SK-N-SH (cell line): Measurements from ENCODE around the gene LSR. TPM values are rescaled to one million over a fixed set of nuclear protein-coding genes. Genes with fewer than 3 reads are reported as not detected.
"Not testable (repeated sequence)": the region's sequence is repeated elsewhere in the genome, so short reads cannot be mapped to it uniquely, and the experiment has no call there.

ENCODE experiments used
- CTCF ChIA-PET: fragments of 300-600, 350-600 bp; formaldehyde crosslinking; extraction: SDS; loops from one replicate; lab custom pipeline; 2021; lab: Yijun Ruan, JAX
- POLR2A ChIA-PET: fragments of 350-600 bp; sonication (Branson Sonifier 250); formaldehyde crosslinking; extraction: SDS; loops from one replicate; lab custom pipeline; 2020; ENCODE audit warnings: antibody characterized with exemption, inconsistent platforms; lab: Yijun Ruan, JAX
- DNase-seq: peaks from one replicate; pipeline ENCODE4 v3.0.0; 2012
- H2AFZ ChIP-seq: fragments of 200-600 bp; sonication (generic); 2 replicates; pipeline ENCODE4 v1.8.1; 2016; ENCODE audit warnings: antibody characterized with exemption, mild to moderate bottlenecking, low read depth
- H3F3A ChIP-seq: fragments of 200-600 bp; sonication (generic); replicated peaks from 2 replicates; pipeline ENCODE3; 2016; ENCODE audit warnings: antibody characterized with exemption, mild to moderate bottlenecking; ENCODE audit not compliant: insufficient read depth
- H3K27ac ChIP-seq, 2 experiments: fragments of 200-500 bp in 1 of 2; fragments of 200-600 bp in 1 of 2; sonication (Bioruptor generic) in 1 of 2; sonication (generic), shearing (Covaris generic) in 1 of 2; 2 replicates each; pipeline versions ENCODE4 v1.5.1 to v1.6.1; 2014 to 2016; ENCODE audit warnings: low read depth in 2 of 2, inconsistent platforms in 1 of 2, low read length in 1 of 2, mild to moderate bottlenecking in 1 of 2, mixed read lengths in 1 of 2
- H3K27me3 ChIP-seq: fragments of 200-600 bp; sonication (generic), shearing (Covaris generic); 2 replicates; pipeline ENCODE4 v1.6.1; 2016; ENCODE audit warnings: mixed run types; ENCODE audit not compliant: insufficient read depth
- H3K36me3 ChIP-seq, 2 experiments: fragments of 200-500 bp in 1 of 2; fragments of 200-600 bp in 1 of 2; sonication (Bioruptor generic) in 1 of 2; sonication (generic) in 1 of 2; replicated peaks in 1 of 2; 2 replicates each; pipeline versions ENCODE3 to v1.5.1; 2014 to 2016; ENCODE audit warnings: low read length in 1 of 2, mild to moderate bottlenecking in 1 of 2; ENCODE audit not compliant: insufficient read depth in 2 of 2, control insufficient read depth in 1 of 2
- H3K4me1 ChIP-seq, 2 experiments: fragments of 200-500 bp in 1 of 2; fragments of 200-600 bp in 1 of 2; sonication (Bioruptor generic) in 1 of 2; sonication (generic), shearing (Covaris generic) in 1 of 2; 2 replicates each; pipeline versions ENCODE4 v1.5.1 to v1.6.1; 2014 to 2016; ENCODE audit warnings: low read depth in 1 of 2, low read length in 1 of 2, mixed run types in 1 of 2; ENCODE audit not compliant: insufficient read depth in 2 of 2, control insufficient read depth in 1 of 2
- H3K4me2 ChIP-seq: fragments of 200-600 bp; sonication (generic), shearing (Covaris generic); 2 replicates; pipeline ENCODE4 v1.6.1; 2017; ENCODE audit warnings: mixed run types
- H3K4me3 ChIP-seq, 2 experiments: fragments of 200-500 bp in 1 of 2; fragments of 200-600 bp in 1 of 2; sonication (Bioruptor generic) in 1 of 2; sonication (generic), shearing (Covaris generic) in 1 of 2; 2 replicates each; pipeline versions ENCODE4 v1.5.1 to v1.8.1; 2014 to 2016; ENCODE audit warnings: low read depth in 2 of 2, inconsistent platforms in 1 of 2, low read length in 1 of 2, mild to moderate bottlenecking in 1 of 2, mixed read lengths in 1 of 2, moderate library complexity in 1 of 2
- H3K79me2 ChIP-seq: fragments of 200-600 bp; sonication (generic); 2 replicates; pipeline ENCODE4 v1.8.1; 2017; ENCODE audit warnings: mild to moderate bottlenecking; ENCODE audit not compliant: insufficient read depth
- H3K9ac ChIP-seq: fragments of 200-600 bp; sonication (generic); 2 replicates; pipeline ENCODE4 v1.6.1; 2017; ENCODE audit warnings: mixed run types
- H3K9me2 ChIP-seq: fragments of 200-600 bp; sonication (generic); 2 replicates; pipeline ENCODE4 v1.6.1; 2017; ENCODE audit warnings: mixed run types
- H3K9me3 ChIP-seq: fragments of 200-600 bp; sonication (generic); 2 replicates; pipeline ENCODE4 v1.6.1; 2017; ENCODE audit warnings: mixed run types, mild to moderate bottlenecking, moderate library complexity
- H4K20me1 ChIP-seq: fragments of 200-600 bp; sonication (generic); 2 replicates; pipeline ENCODE4 v1.6.1; 2017; ENCODE audit warnings: mild to moderate bottlenecking, mixed run types; ENCODE audit not compliant: insufficient read depth
- EP300 ChIP-seq, 2 experiments: IDR thresholded peaks; 2 replicates each; pipeline versions ENCODE4 v1.4.0 to v1.6.1; 2012; ENCODE audit warnings: borderline replicate concordance in 1 of 2, low read depth in 1 of 2, low read length in 1 of 2
- EZH2phosphoT487 ChIP-seq: fragments of 200-600 bp; sonication (generic); IDR thresholded peaks from 2 replicates; pipeline ENCODE4 v1.6.1; 2017; ENCODE audit warnings: low read depth, mixed run types, mild to moderate bottlenecking, antibody characterized with exemption, moderate library complexity, borderline replicate concordance
- FOSL2 ChIP-seq: IDR thresholded peaks from 2 replicates; pipeline ENCODE4 v1.4.0; 2012; ENCODE audit warnings: low read depth, mild to moderate bottlenecking, moderate library complexity, borderline replicate concordance
- FOXJ3 ChIP-seq: sonication (generic); formaldehyde crosslinking; IDR thresholded peaks from 2 replicates; pipeline ENCODE4 v1.5.1; 2020; ENCODE audit warnings: mild to moderate bottlenecking, missing genetic modification reagents
- MXI1 ChIP-seq: IDR thresholded peaks from 2 replicates; pipeline ENCODE4 v1.6.1; 2012; ENCODE audit warnings: mild to moderate bottlenecking, low read depth, low read length, improper control_type of control experiment
- RXRA ChIP-seq: IDR thresholded peaks from 2 replicates; pipeline ENCODE4 v1.4.0; 2012; ENCODE audit warnings: low read depth, mild to moderate bottlenecking, borderline replicate concordance
- SMC3 ChIP-seq: IDR thresholded peaks from 2 replicates; pipeline ENCODE4 v1.6.1; 2012; ENCODE audit warnings: low read depth, low read length, improper control_type of control experiment
- TAF1 ChIP-seq: IDR thresholded peaks from 2 replicates; pipeline ENCODE4 v1.6.1; 2012; ENCODE audit warnings: low read depth, mild to moderate bottlenecking, low read length, moderate library complexity, borderline replicate concordance
- TCF12 ChIP-seq: IDR thresholded peaks from 2 replicates; pipeline ENCODE4 v1.4.0; 2012
- WGBS: methylation state at CpG from one replicate; pipeline ENCODE4 v1.1.6; 2017; ENCODE audit warnings: low lambda C conversion rate; 5-methylcytosine and 5-hydroxymethylcytosine counted together
- polyA plus RNA-seq, 3 experiments: library from polyadenylated mRNA; depleted of rRNA; stranded (reverse); fragments of >200 nt; gene quantifications; 2 replicates each; pipeline ENCODE4 v1.2.3, GENCODE V29; 2012
- TF ChIP-seq, protein P1 (sequence below): fragments of 150-350 bp; IDR thresholded peaks from 2 replicates; pipeline ENCODE4 v1.6.1; 2016; ENCODE audit warnings: mild to moderate bottlenecking, low read depth, low read length
- TF ChIP-seq, protein P2 (sequence below): fragments of 150-350 bp; IDR thresholded peaks from 2 replicates; pipeline ENCODE4 v1.6.1; 2017; ENCODE audit warnings: antibody characterized with exemption, low read length, low read depth, borderline replicate concordance
- TF ChIP-seq, protein P3 (sequence below): IDR thresholded peaks from 2 replicates; pipeline ENCODE4 v1.4.0; 2012; ENCODE audit warnings: low read depth, borderline replicate concordance
- TF ChIP-seq, protein P4 (sequence below): IDR thresholded peaks from 2 replicates; pipeline ENCODE4 v1.4.0; 2012; ENCODE audit warnings: low read depth

LSR gene
- polyA plus RNA-seq, 1 of the 3 experiments (the other 2 are of a cell fraction), result 0.62 TPM

DNA sequence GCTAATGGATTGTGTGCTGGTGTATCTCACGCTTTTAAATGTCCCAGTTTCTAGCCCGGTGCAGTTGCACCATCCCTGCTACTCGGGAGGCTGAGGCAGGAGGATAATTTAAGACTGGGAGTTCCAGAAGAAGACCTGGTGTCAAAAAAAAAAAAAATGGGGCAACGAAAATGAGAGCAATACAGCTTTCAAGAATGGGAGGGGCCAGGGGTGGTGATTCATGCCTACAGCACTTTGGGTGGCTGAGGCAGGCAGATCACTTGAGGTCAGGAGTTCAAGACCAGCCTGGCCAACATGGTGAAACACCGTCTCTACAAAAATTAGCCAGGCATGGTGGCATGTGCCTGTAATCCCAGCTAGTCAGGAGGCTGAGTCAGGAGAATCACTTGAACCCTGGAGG lies 37.3 kb downstream of the LSR start:
- H3K9me2 ChIP-seq, H3K27ac ChIP-seq, POLR2A ChIA-PET, H3K4me2 ChIP-seq, DNase-seq, H4K20me1 ChIP-seq, H3K4me3 ChIP-seq, H2AFZ ChIP-seq, H3F3A ChIP-seq, H3K4me1 ChIP-seq, H3K9ac ChIP-seq, H3K36me3 ChIP-seq, H3K79me2 ChIP-seq, H3K9me3 ChIP-seq: not testable (repeated sequence)
- CTCF ChIA-PET, result interaction anchor here (1.0 to 1.3 kb wide), 2 partner anchors 21 to 30 kb away, joined by 3 to 4 read pairs; no protein-coding TSS in a partner anchor
- peaks cover 66% of the 10 kb centered on the region for H3K27me3 ChIP-seq
- WGBS, result 22% methylated on average over 5 of the region's 5 CpGs

DNA sequence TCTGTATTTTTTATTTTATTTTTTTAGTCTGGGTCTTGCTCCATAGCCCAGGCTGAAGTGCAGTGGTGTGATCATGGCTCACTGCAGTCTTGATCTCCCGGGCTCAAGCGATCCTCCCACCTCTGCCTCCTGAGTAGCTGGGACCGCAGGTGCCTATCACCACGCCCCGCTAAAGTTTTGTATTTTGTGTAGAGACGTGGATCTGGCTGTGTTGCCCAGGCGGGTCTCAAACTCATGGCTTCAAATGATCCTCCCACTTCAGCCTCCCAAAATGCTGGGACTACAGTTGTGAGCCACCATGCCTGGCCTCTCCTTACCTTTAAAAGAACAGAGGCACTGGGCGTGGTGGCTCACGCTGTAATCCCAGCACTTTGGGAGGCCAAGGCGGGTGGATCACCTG lies 38.9 kb downstream of the LSR start:
- CTCF ChIA-PET, result interaction anchor here (0.7 to 1.1 kb wide), 4 partner anchors 17 to 65 kb away, joined by 3 read pairs; no protein-coding TSS in a partner anchor
- Histone ChIP-seq H3K9me3 (no peaks in the 10 kb centered on the region), H3K4me2 (no peak overlapping the region), H4K20me1 (no peaks in the 10 kb centered on the region), H3K36me3 (no peaks in the 10 kb centered on the region), H3K79me2 (no peaks in the 10 kb centered on the region), H3K9me2 (no peaks in the 10 kb centered on the region), H3K9ac (no peak overlapping the region), H3K27ac (no peak overlapping the region), H3K27me3 (peaks cover 70% of the 10 kb centered on the region; the same call in 1 of the 2 replicates)
- WGBS, result 47% methylated on average over 10 of the region's 10 CpGs
- POLR2A ChIA-PET, result no interaction called here
- TF ChIP-seq, protein P1, sequence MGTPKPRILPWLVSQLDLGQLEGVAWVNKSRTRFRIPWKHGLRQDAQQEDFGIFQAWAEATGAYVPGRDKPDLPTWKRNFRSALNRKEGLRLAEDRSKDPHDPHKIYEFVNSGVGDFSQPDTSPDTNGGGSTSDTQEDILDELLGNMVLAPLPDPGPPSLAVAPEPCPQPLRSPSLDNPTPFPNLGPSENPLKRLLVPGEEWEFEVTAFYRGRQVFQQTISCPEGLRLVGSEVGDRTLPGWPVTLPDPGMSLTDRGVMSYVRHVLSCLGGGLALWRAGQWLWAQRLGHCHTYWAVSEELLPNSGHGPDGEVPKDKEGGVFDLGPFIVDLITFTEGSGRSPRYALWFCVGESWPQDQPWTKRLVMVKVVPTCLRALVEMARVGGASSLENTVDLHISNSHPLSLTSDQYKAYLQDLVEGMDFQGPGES, result no peak
- TF ChIP-seq RXRA, result no peak
- no peak for TF ChIP-seq EP300 (IDR thresholded peaks at IDR 0.05; ENCODE audit: borderline replicate concordance in 1 of 2, low read depth in 1 of 2, low read length in 1 of 2)
- TF ChIP-seq MXI1, result no peak
- TF ChIP-seq, all 33 proteins: peak for 0
- DNase-seq, result no peak
- Histone ChIP-seq H3K4me1 (no peaks in the 10 kb centered on the region), H3K4me3 (no peak overlapping the region), H2AFZ (no peak overlapping the region), H3F3A (no peaks in the 10 kb centered on the region)

DNA sequence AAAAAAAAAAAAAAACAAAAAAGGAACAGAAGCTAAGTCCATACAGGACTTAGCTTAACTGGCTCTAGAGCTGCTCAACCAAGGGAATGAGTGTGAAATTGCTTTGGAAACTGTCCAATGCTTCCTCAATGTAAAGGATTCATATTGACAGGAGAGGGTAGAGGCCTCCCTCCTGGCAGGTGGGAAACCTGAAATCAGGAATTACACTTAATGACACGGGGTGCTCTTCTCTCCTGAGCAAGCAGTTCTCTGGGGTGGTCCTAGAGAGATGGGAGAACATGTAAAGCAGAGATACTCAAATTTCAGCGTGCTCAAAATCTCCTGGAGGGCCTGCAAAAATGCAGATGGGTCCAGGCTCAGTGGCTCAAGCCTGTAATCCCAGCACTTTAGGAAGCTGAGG lies 39.5 kb downstream of the LSR start:
- no peaks in the 10 kb centered on the region for H3K79me2 ChIP-seq
- no peaks in the 10 kb centered on the region for H3K9me2 ChIP-seq
- no peaks in the 10 kb centered on the region for H3F3A ChIP-seq
- H3K4me1 ChIP-seq, result no peaks in the 10 kb centered on the region
- H3K9me3 ChIP-seq, result no peaks in the 10 kb centered on the region
- H2AFZ ChIP-seq, result no peak overlapping the region
- H3K9ac ChIP-seq, result no peak overlapping the region
- H3K36me3 ChIP-seq, result no peaks in the 10 kb centered on the region
- H3K4me2 ChIP-seq, result no peak overlapping the region
- no peak overlapping the region for H3K4me3 ChIP-seq
- peaks cover 70% of the 10 kb centered on the region for H3K27me3 ChIP-seq
- no peaks in the 10 kb centered on the region for H4K20me1 ChIP-seq
- ChIA-PET POLR2A (no interaction called here), CTCF (interaction anchor here (1.1 to 1.9 kb wide), 3 partner anchors 17 to 207 kb away, joined by 3 to 6 read pairs (median 4); partner anchors contain the start of gene USF2)
- no peak for DNase-seq
- no peak overlapping the region for H3K27ac ChIP-seq
- WGBS, result 21% methylated on average over 2 of the region's 2 CpGs
- TF ChIP-seq, protein P2, sequence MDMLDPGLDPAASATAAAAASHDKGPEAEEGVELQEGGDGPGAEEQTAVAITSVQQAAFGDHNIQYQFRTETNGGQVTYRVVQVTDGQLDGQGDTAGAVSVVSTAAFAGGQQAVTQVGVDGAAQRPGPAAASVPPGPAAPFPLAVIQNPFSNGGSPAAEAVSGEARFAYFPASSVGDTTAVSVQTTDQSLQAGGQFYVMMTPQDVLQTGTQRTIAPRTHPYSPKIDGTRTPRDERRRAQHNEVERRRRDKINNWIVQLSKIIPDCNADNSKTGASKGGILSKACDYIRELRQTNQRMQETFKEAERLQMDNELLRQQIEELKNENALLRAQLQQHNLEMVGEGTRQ, result no peak
- TF ChIP-seq SMC3 (no peak), TCF12 (no peak), FOSL2 (no peak), EZH2phosphoT487 (no peak), FOXJ3 (no peak), TAF1 (no peak)
- TF ChIP-seq, protein P3, sequence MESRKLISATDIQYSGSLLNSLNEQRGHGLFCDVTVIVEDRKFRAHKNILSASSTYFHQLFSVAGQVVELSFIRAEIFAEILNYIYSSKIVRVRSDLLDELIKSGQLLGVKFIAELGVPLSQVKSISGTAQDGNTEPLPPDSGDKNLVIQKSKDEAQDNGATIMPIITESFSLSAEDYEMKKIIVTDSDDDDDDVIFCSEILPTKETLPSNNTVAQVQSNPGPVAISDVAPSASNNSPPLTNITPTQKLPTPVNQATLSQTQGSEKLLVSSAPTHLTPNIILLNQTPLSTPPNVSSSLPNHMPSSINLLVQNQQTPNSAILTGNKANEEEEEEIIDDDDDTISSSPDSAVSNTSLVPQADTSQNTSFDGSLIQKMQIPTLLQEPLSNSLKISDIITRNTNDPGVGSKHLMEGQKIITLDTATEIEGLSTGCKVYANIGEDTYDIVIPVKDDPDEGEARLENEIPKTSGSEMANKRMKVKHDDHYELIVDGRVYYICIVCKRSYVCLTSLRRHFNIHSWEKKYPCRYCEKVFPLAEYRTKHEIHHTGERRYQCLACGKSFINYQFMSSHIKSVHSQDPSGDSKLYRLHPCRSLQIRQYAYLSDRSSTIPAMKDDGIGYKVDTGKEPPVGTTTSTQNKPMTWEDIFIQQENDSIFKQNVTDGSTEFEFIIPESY, result no peak
- TF ChIP-seq, protein P4, sequence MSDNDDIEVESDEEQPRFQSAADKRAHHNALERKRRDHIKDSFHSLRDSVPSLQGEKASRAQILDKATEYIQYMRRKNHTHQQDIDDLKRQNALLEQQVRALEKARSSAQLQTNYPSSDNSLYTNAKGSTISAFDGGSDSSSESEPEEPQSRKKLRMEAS, result no peak
